MG63 (cell line): Measurements from ENCODE around the gene LDLRAD3. TPM values are rescaled to one million over a fixed set of nuclear protein-coding genes. Genes with fewer than 3 reads are reported as not detected.

Experiments used
- DNase-seq: peaks from one replicate; pipeline ENCODE4 v3.0.0-alpha.2; 2020
- H3K27me3 ChIP-seq: fragments of 250-450 bp; sonication (Bioruptor Pico); 2 replicates; pipeline ENCODE4 v1.5.1; 2020; ENCODE audit warnings: mild to moderate bottlenecking, moderate library complexity
- H3K36me3 ChIP-seq: fragments of 250-450 bp; sonication (Bioruptor Pico); 2 replicates; pipeline ENCODE4 v1.5.1; 2020; ENCODE audit warnings: mild to moderate bottlenecking, moderate library complexity
- H3K4me3 ChIP-seq: fragments of 250-450 bp; sonication (Bioruptor Pico); 2 replicates; pipeline ENCODE4 v1.5.1; 2020; ENCODE audit warnings: mild to moderate bottlenecking, moderate library complexity
- H3K9me3 ChIP-seq: fragments of 250-450 bp; sonication (Bioruptor Pico); 2 replicates; pipeline ENCODE4 v1.5.1; 2020; ENCODE audit warnings: mild to moderate bottlenecking, moderate library complexity
- total RNA-seq: library from RNA; depleted of rRNA; stranded (reverse); fragments of >200 nt; shearing (Covaris generic); gene quantifications from 2 replicates; pipeline ENCODE4 v1.2.3, GENCODE V29; 2014; ENCODE audit warnings: low replicate concordance

Gene LDLRAD3
- total RNA-seq, 1 experiment from 2014 or later, result 1.6 TPM

- Histone ChIP-seq H3K27me3 (peaks cover 6% of the 10 kb centered on the region; the same call in 1 of the 2 replicates), H3K4me3 (no peak overlapping the region), H3K36me3 (no peaks in the 10 kb centered on the region), H3K9me3 (no peaks in the 10 kb centered on the region)
- no peak for DNase-seq
These were observed 5.6 kb upstream of the LDLRAD3 start for GRCh38 chr11:35938231-35938630.

GRCh38 chr11:35943309-35943708 lies 553 bp upstream of the LDLRAD3 start:
- no peak for DNase-seq
- Histone ChIP-seq H3K36me3 (no peaks in the 10 kb centered on the region), H3K4me3 (peak overlapping the region; percentile 60), H3K9me3 (no peaks in the 10 kb centered on the region), H3K27me3 (peaks cover 4% of the 10 kb centered on the region; the same call in 1 of the 2 replicates)

- Histone ChIP-seq H3K36me3 (no peaks in the 10 kb centered on the region), H3K4me3 (peak overlapping the region; percentile 66), H3K9me3 (no peaks in the 10 kb centered on the region), H3K27me3 (peaks cover 2% of the 10 kb centered on the region; the same call in 1 of the 2 replicates)
- DNase-seq, result peak; percentile 16
These were observed 758 bp downstream of the LDLRAD3 start for GRCh38 chr11:35944503-35945136.

DNA sequence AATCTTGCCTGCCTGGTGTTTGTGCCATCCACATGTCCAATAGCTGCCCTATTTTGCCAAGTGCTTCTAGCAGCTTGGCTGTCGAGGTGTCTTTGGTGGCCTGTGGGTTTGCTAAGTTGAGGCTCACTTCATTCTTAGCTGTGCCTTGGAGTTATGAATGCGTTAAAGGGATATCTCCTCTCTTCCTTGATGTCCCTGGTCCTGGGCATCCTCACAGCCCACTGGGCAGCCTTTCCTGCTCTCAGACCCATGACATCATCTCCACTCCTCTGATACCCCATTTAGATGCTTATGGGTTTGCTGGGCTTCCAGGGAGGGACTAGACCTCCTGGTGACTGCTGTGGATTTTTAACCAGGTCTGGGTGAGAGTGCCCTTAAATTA lies 1.3 kb downstream of the LDLRAD3 start:
- Histone ChIP-seq H3K9me3 (no peaks in the 10 kb centered on the region), H3K4me3 (peak overlapping the region; percentile 66)
- no peak for DNase-seq

DNA sequence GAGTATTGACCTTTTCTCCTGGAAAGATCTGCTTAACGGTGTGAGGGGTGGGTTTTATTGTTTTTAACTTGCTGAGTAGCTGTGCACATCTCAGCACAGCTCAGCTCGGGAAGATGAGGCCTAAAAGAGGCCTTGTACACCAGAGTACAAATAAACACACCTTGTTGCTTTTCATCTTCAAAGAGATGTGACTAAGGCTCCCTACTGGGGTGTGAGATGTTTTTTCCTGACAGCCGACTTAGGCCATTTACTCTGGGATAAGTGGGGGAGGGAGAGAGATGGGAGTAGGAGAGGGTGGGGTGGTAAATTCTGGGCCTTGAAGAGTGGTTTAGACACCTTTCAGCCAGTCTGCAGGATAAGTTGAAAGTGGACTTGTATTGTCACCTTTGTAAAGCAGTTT lies 2.9 kb downstream of the LDLRAD3 start:
- Histone ChIP-seq H3K27me3 (no peaks in the 10 kb centered on the region), H3K36me3 (no peaks in the 10 kb centered on the region), H3K4me3 (no peak overlapping the region), H3K9me3 (no peaks in the 10 kb centered on the region)
- no peak for DNase-seq

More for the DNA sequence above, 1.3 kb downstream of the LDLRAD3 start:
- peaks cover 2% of the 10 kb centered on the region; the same call in 1 of the 2 replicates for H3K27me3 ChIP-seq
- no peaks in the 10 kb centered on the region for H3K36me3 ChIP-seq

- H3K9me3 ChIP-seq, result no peaks in the 10 kb centered on the region
- H3K27me3 ChIP-seq, result no peaks in the 10 kb centered on the region
- no peaks in the 10 kb centered on the region for H3K36me3 ChIP-seq
- no peak for DNase-seq
- no peak overlapping the region for H3K4me3 ChIP-seq
These were observed 3.6 kb downstream of the LDLRAD3 start for GRCh38 chr11:35947437-35947836.

DNA sequence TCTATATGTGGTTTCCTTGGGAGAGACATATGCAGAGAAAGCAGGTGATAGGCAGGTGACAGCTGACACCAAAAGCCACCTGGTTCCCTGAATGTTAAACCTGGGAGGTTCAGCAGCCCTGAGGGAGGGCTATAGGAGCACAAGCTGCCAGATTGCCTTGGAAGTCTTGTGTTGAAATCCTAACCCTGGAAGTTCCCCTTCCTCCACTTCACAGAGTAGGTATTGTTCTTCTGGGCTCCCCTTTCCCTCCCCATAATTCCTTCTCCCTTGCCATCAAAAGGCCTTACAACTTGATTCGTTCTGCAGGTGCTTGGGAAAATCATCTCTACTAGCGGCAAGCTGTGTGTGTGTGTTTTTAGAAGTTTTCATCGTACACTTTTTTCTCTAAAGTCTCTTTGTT lies 5.4 kb downstream of the LDLRAD3 start:
- no peaks in the 10 kb centered on the region for H3K9me3 ChIP-seq
- H3K36me3 ChIP-seq, result no peaks in the 10 kb centered on the region
- DNase-seq, result no peak
- H3K27me3 ChIP-seq, result no peaks in the 10 kb centered on the region
- H3K4me3 ChIP-seq, result no peak overlapping the region

GRCh38 chr11:35950082-35950481 lies 6.2 kb downstream of the LDLRAD3 start:
- no peak for DNase-seq
- Histone ChIP-seq H3K36me3 (no peaks in the 10 kb centered on the region), H3K9me3 (no peaks in the 10 kb centered on the region), H3K4me3 (no peak overlapping the region), H3K27me3 (no peaks in the 10 kb centered on the region)

DNA sequence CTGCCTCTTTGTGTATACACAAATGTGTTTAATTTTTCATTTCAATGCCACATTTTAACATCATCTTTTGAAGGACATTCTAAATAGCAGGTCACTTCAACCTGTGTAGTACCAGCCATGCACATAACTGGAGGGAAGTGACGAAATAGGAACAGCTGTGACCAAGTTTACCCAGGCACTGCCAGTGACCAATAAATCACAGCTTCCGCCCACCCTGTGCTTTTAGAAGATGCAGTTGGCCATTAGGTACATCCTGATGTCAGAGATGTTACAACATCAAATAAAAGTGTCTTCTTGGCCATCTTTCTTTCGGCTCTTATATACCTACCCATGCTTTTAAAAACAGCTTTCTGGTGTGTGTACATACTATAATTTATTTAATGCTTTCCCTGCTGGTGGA lies 7.8 kb downstream of the LDLRAD3 start:
- no peaks in the 10 kb centered on the region for H3K27me3 ChIP-seq
- no peak for DNase-seq

GRCh38 chr11:35953081-35953760 lies 9.4 kb downstream of the LDLRAD3 start:
- no peak for DNase-seq
- H3K9me3 ChIP-seq, result no peaks in the 10 kb centered on the region
- H3K4me3 ChIP-seq, result no peak overlapping the region
- H3K36me3 ChIP-seq, result no peaks in the 10 kb centered on the region
- no peaks in the 10 kb centered on the region for H3K27me3 ChIP-seq

More for the DNA sequence above, 7.8 kb downstream of the LDLRAD3 start:
- Histone ChIP-seq H3K9me3 (no peaks in the 10 kb centered on the region), H3K36me3 (no peaks in the 10 kb centered on the region), H3K4me3 (no peak overlapping the region)

DNA sequence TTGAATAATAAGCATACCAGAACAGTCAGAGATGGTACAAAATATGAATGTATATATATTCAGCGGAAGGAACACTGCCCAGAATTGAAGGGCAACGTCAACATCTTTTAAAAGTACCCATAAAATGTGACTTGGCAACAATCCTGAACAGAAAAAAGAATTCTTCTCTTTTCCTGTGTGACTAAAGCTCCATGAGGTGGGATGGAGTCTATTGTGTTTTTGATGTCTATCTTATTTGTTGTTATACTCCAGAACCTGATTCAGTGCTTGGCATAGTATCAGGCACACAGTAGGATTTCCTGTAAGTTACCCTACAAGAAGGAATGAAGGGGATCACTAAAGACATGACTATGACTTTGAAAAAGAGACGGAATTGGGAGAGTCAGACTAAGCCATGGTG lies 10.3 kb downstream of the LDLRAD3 start:
- DNase-seq, result no peak

GRCh38 chr11:35955636-35956035 lies 11.8 kb downstream of the LDLRAD3 start:
- DNase-seq, result no peak

More for the DNA sequence above, 10.3 kb downstream of the LDLRAD3 start:
- Histone ChIP-seq H3K27me3 (no peaks in the 10 kb centered on the region), H3K4me3 (no peak overlapping the region), H3K9me3 (no peaks in the 10 kb centered on the region), H3K36me3 (no peaks in the 10 kb centered on the region)

DNA sequence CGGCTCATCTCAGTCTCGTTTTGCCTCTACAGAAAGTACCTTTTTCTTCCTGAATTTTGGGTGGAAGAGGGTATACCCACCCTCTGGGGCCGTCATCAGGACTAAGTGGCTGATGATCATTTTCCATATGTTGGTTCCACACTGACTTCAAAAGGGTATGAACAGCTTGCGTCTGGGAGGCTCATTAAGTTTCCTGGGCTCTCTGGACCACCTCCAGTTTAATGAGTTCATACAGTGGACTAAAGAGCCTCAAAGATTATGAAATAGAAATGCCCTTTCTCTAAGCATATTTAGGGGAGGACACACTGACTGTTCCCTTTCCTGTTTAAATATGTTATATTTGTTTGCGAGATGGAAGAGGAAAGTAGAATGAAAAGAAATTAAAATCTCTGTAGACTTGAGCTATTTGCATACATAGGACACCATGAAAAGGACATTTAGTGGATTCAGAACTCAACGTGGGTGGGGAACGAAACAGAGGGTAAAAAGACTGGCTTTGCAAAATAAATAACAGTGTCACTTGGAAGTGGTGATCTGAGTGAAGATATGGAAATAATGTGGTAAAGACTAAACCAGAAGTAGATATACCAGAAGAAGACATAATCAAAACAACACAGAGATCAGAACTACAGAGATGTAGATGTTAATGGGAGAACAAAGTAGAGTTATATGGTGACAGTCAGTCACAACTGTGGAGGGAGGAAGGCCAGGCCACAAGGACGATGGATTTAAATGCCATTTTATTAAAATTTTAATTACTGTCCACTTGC lies 18.7 kb downstream of the LDLRAD3 start:
- H3K4me3 ChIP-seq, result no peak overlapping the region
- no peaks in the 10 kb centered on the region for H3K27me3 ChIP-seq
- H3K9me3 ChIP-seq, result peaks cover 10% of the 10 kb centered on the region
- DNase-seq, result no peak
- H3K36me3 ChIP-seq, result no peaks in the 10 kb centered on the region

More at GRCh38 chr11:35955636-35956035, 11.8 kb downstream of the LDLRAD3 start:
- no peaks in the 10 kb centered on the region for H3K36me3 ChIP-seq
- no peak overlapping the region for H3K4me3 ChIP-seq
- H3K27me3 ChIP-seq, result no peaks in the 10 kb centered on the region
- no peaks in the 10 kb centered on the region for H3K9me3 ChIP-seq

DNA sequence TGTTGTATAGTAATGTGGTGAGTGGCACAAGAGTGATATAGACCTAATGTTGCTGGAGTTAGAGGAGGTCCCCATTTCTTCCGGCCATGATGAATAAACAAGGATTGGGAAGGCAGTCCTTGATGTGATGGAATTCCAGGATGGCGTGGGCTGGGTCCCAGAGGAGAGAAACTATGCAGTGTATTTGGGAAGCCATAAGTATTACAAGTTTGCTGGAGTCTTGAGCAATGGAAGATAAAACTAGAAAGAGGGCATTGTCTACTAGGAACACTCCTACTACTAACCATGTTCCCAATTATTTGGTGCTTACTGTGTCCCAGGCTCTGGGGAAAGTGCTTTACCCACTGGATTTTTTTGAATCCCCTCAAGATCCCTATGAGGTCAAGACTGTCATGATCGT lies 20.0 kb downstream of the LDLRAD3 start:
- DNase-seq, result no peak

GRCh38 chr11:35964841-35965240 lies 21.0 kb downstream of the LDLRAD3 start:
- H3K36me3 ChIP-seq, result no peaks in the 10 kb centered on the region
- no peaks in the 10 kb centered on the region for H3K27me3 ChIP-seq
- H3K9me3 ChIP-seq, result peaks cover 10% of the 10 kb centered on the region
- DNase-seq, result no peak
- no peak overlapping the region for H3K4me3 ChIP-seq

More for the DNA sequence above, 20.0 kb downstream of the LDLRAD3 start:
- H3K36me3 ChIP-seq, result no peaks in the 10 kb centered on the region
- no peak overlapping the region for H3K4me3 ChIP-seq
- H3K27me3 ChIP-seq, result no peaks in the 10 kb centered on the region
- H3K9me3 ChIP-seq, result peaks cover 10% of the 10 kb centered on the region

DNA sequence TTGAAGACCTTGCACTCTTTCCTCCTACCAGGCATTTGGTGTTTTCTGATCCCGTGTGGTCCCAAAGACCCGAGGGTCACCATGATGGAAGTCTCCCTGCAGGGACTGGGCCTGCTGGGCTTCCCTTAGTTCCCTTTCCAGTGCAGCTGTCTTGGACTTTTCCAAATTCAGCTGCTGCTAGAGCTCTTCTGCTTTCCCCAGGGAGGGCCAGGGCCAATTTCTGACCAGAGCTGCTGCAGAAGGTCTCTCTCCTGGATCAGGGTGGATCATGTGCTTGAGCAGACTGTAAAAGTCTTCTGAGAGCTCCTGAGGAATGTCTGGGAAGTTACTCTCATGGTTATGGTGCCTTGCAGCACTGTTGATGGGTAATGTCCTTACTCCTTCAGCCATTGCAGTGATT lies 23.2 kb downstream of the LDLRAD3 start:
- DNase-seq, result no peak
- H3K27me3 ChIP-seq, result no peaks in the 10 kb centered on the region
- no peaks in the 10 kb centered on the region for H3K36me3 ChIP-seq
- peaks cover 10% of the 10 kb centered on the region for H3K9me3 ChIP-seq
- no peak overlapping the region for H3K4me3 ChIP-seq

DNA sequence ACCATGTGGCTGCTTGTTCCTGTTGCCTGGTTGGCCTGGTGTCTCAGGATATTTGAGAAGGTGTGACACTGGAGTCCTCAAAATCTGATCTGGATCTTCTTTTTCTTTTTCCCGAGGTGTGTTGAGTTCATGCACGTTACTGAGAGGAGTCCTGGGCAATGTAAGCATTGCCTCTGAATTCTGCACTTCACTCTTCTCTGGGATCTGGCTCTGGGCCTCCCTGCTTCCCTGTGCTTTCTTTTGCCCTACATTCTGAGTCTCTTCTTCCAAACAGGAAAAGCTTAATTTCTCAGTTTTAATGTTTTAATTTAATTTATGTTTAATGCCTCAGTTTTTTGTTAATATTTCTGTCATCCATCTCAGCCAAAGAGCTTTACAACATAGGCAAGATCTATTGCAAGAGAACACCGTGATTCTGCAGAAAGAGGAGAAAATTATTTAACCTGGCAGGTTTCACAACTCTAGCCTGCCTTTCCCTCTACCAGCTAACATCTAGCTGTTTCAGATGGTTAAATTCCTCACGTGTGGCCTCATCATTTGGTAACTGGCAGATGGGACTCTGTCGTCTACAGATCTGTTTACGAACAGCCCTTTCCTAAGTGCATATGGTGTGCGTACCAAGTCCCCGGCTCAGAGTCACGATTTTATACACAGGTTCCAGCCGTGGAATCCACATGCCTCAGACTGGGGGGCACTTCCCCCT lies 24.7 kb downstream of the LDLRAD3 start:
- DNase-seq, result no peak
- H3K4me3 ChIP-seq, result no peak overlapping the region
- no peaks in the 10 kb centered on the region for H3K36me3 ChIP-seq

More for the DNA sequence above, 24.7 kb downstream of the LDLRAD3 start:
- peaks cover under 1% of the 10 kb centered on the region; the same call in 1 of the 2 replicates for H3K9me3 ChIP-seq
- H3K27me3 ChIP-seq, result no peaks in the 10 kb centered on the region
